K562 (cell line): ENCODE results near the gene MXRA7. TPM values are rescaled to one million over a fixed set of nuclear protein-coding genes. Genes with fewer than 3 reads are reported as not detected.

Experiments
- AFF4 ChIP-seq: sonication (generic); formaldehyde crosslinking; IDR thresholded peaks from 2 replicates; pipeline ENCODE4 v1.8.0; 2023; ENCODE audit warnings: mild to moderate bottlenecking, missing genetic modification reagents
- ASH1L ChIP-seq: fragments of 450-650 bp; IDR thresholded peaks from 2 replicates; pipeline ENCODE4 v1.6.1; 2018; ENCODE audit warnings: borderline replicate concordance, mild to moderate bottlenecking, low read depth; ENCODE audit not compliant: partially characterized antibody
- CBX8 ChIP-seq: fragments of 200-600 bp; sonication (generic); IDR thresholded peaks from 2 replicates; pipeline ENCODE4 v1.6.1; 2012; ENCODE audit warnings: borderline replicate concordance, mixed run types, low read depth, mild to moderate bottlenecking, moderate library complexity, mixed read lengths, low read length, control low read depth, inconsistent platforms; ENCODE audit not compliant: poor library complexity, severe bottlenecking; ENCODE audit errors: extremely low read depth
- CREM ChIP-seq: IDR thresholded peaks from 2 replicates; pipeline ENCODE4 v1.6.1; 2014; ENCODE audit warnings: antibody characterized with exemption, low read depth
- CTBP1 ChIP-seq: fragments of 450-650 bp; IDR thresholded peaks from 2 replicates; pipeline ENCODE4 v1.6.1; 2016; ENCODE audit warnings: borderline replicate concordance
- CXXC5 ChIP-seq: fragments of 250-450 bp; sonication (Bioruptor Pico); IDR thresholded peaks from 2 replicates; pipeline ENCODE4 v1.8.0; 2022; ENCODE audit warnings: inconsistent platforms, mild to moderate bottlenecking, moderate library complexity
- FOS ChIP-seq: IDR thresholded peaks from 3 replicates; pipeline ENCODE4 v1.6.1; 2011; ENCODE audit not compliant: insufficient read length; ENCODE audit errors: extremely low read depth
- SRSF7 ChIP-seq: fragments of 200-400 bp; formaldehyde crosslinking; optimal IDR thresholded peaks from 2 replicates; pipeline ENCODE3; 2017; ENCODE audit warnings: mild to moderate bottlenecking, low read depth, low read length
- TOE1 ChIP-seq, 2 experiments: fragments of 450-650 bp in 1 of 2; sonication (generic) in 1 of 2; formaldehyde crosslinking in 1 of 2; IDR thresholded peaks; 2 replicates each; pipeline versions ENCODE4 v1.7.1 to v1.8.0; 2016 to 2022; ENCODE audit warnings: borderline replicate concordance in 2 of 2, mild to moderate bottlenecking in 2 of 2, antibody characterized with exemption in 1 of 2, inconsistent platforms in 1 of 2, low read depth in 1 of 2, missing genetic modification reagents in 1 of 2, moderate library complexity in 1 of 2
- XRCC5 ChIP-seq: fragments of 200-400 bp; formaldehyde crosslinking; IDR thresholded peaks from 2 replicates; pipeline ENCODE4 v1.6.1; 2017; ENCODE audit warnings: low read depth, mild to moderate bottlenecking, low read length
- ZBTB34 ChIP-seq: fragments of 250-450 bp; sonication (Bioruptor Pico); IDR thresholded peaks from 2 replicates; pipeline ENCODE4 v1.8.0; 2021; ENCODE audit warnings: mild to moderate bottlenecking, moderate library complexity
- ZNF175 ChIP-seq: fragments of 200-800 bp; sonication (Bioruptor generic); IDR thresholded peaks from 2 replicates; pipeline ENCODE4 v1.6.1; 2016; ENCODE audit warnings: low read depth, mild to moderate bottlenecking, missing genetic modification characterization, missing compliant biosample characterization
- ZNF184 ChIP-seq: sonication (generic); formaldehyde crosslinking; IDR thresholded peaks from 2 replicates; pipeline ENCODE4 v1.5.0; 2020; ENCODE audit warnings: missing genetic modification reagents
- ZNF398 ChIP-seq: fragments of 250-450 bp; sonication (Bioruptor Pico); IDR thresholded peaks from 2 replicates; pipeline ENCODE4 v1.8.0; 2021; ENCODE audit warnings: moderate library complexity, mild to moderate bottlenecking, inconsistent platforms
- ZNF644 ChIP-seq: fragments of 200-800 bp; sonication (Bioruptor generic); IDR thresholded peaks from 2 replicates; pipeline ENCODE4 v1.6.1; 2016; ENCODE audit warnings: low read depth, missing genetic modification characterization, missing compliant biosample characterization
- ZNF77 ChIP-seq: fragments of 250-450 bp; sonication (Bioruptor Pico); IDR thresholded peaks from 2 replicates; pipeline ENCODE4 v1.5.0; 2020
- ZSCAN29 ChIP-seq: fragments of 450-650 bp; IDR thresholded peaks from 2 replicates; pipeline ENCODE4 v1.6.1; 2017
- polyA plus RNA-seq, 8 experiments: library from polyadenylated mRNA; depleted of rRNA in 4 of 8; stranded (reverse) in 5 of 8; unstranded in 3 of 8; fragments of >200 nt; fragmentation: Nextera tagmentation in 2 of 8; fragmentation: Illumina TruSeq in 1 of 8; extraction: Ambion mirVana in 2 of 8; extraction: Trizol in 1 of 8; gene quantifications; 2 replicates each; pipeline versions ENCODE4 v1.2.1 to v1.2.3, GENCODE V29; 2011 to 2014; ENCODE audit warnings: inconsistent platforms in 1 of 8, missing spikeins in 1 of 8
- total RNA-seq, 7 experiments: library from RNA; depleted of rRNA in 6 of 7; stranded (reverse); fragments of >200 nt in 6 of 7; fragmentation: Illumina TruSeq in 2 of 7; extraction: Trizol in 2 of 7; gene quantifications; 2 replicates each; pipeline versions ENCODE4 v1.2.1 to v1.2.3, GENCODE V29; 2011 to 2021; ENCODE audit warnings: low replicate concordance in 1 of 7

The MXRA7 gene
- total and polyA plus RNA-seq, 9 of the 15 experiments (the other 6 are each of a cell fraction or from before 2014, with no cell fraction given), result 2.6 to 38.4 (median 14.3) TPM

GRCh38 chr17:76671123-76671911, 39.4 kb downstream of the MXRA7 start (continued):
- TF ChIP-seq AFF4 (CRISPR knock-in tag) (no peak; the same call in 1 of the 2 replicates), ZNF175 (CRISPR knock-in tag) (no peak), FOS (peak; percentile 99), TOE1 (IDR thresholded peaks at IDR 0.05; ENCODE audit: borderline replicate concordance) (no peak), TOE1 (CRISPR knock-in tag; IDR thresholded peaks at IDR 0.05; ENCODE audit: borderline replicate concordance, low read depth) (no peak), ZSCAN29 (no peak), ZNF644 (tag) (no peak), ZBTB34 (CRISPR knock-in tag) (no peak), ZNF184 (CRISPR knock-in tag) (no peak), SRSF7 (no peak), ZNF77 (CRISPR knock-in tag) (no peak), CTBP1 (no peak), CREM (peak; percentile 68), XRCC5 (no peak), CBX8 (no peak), CXXC5 (CRISPR knock-in tag) (peak; percentile 99), ZNF398 (CRISPR knock-in tag) (no peak), ASH1L (peak; percentile 99)
